Measurements from ENCODE around the gene CTR9.

DNA sequence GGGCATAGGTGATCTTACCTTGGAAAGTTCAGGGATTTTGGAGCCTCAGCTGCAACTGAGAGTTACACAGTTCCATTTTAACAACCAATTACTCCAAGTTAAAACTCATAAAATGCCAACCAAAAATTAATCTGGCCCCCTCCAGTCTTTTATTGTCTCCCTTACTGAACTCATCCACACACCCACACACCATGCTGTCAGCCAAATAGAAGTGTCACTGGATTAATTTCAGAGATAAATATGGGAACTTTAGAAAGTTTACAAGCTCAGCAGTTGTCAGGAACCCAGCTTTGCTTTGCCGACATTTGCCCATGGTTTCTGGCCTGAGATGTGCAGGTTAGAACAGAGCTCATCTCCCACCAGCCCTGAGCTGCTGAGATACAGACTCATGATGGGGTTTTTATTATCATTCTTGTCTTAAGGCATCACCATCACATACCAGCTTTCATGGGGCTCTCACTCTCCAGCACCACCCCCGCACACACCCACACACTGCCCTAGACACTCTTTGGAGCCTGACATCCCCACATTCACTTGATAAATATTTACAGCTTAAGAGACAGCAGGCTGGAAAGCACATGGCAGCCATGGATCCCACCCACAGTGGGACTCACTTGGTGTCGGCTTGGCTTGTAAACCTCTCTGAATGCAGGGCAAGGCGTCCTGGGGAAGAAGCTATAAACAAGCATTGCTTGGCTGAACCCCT is 23.7 kb upstream of the CTR9 start:
- TF ChIP-seq POLR2A (IDR thresholded peaks at IDR 0.05) = no peak
- TF ChIP-seq, protein P1, sequence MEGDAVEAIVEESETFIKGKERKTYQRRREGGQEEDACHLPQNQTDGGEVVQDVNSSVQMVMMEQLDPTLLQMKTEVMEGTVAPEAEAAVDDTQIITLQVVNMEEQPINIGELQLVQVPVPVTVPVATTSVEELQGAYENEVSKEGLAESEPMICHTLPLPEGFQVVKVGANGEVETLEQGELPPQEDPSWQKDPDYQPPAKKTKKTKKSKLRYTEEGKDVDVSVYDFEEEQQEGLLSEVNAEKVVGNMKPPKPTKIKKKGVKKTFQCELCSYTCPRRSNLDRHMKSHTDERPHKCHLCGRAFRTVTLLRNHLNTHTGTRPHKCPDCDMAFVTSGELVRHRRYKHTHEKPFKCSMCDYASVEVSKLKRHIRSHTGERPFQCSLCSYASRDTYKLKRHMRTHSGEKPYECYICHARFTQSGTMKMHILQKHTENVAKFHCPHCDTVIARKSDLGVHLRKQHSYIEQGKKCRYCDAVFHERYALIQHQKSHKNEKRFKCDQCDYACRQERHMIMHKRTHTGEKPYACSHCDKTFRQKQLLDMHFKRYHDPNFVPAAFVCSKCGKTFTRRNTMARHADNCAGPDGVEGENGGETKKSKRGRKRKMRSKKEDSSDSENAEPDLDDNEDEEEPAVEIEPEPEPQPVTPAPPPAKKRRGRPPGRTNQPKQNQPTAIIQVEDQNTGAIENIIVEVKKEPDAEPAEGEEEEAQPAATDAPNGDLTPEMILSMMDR (IDR thresholded peaks at IDR 0.05) = no peak

Data from adrenal gland (tissue), 5 donors.